Endothelial cell (in vitro differentiated cells): ENCODE data around the gene PTPN14. TPM values are rescaled to one million over a fixed set of nuclear protein-coding genes. Genes with fewer than 3 reads are reported as not detected.

Experiments
- DNase-seq: peaks from one replicate; pipeline ENCODE4 v3.0.0; 2021; ENCODE audit warnings: low spot score
- H3K27ac Mint-ChIP-seq: one replicate; pipeline ENCODE4 v1.8.0; 2021; ENCODE audit warnings: mixed read lengths, inconsistent platforms; ENCODE audit not compliant: unreplicated experiment
- H3K27me3 Mint-ChIP-seq: one replicate; pipeline ENCODE4 v1.8.0; 2021; ENCODE audit warnings: mild to moderate bottlenecking, moderate library complexity, mixed read lengths, inconsistent platforms; ENCODE audit not compliant: unreplicated experiment
- H3K36me3 Mint-ChIP-seq: one replicate; pipeline ENCODE4 v1.8.0; 2021; ENCODE audit warnings: mild to moderate bottlenecking, low read depth, mixed read lengths, inconsistent platforms; ENCODE audit not compliant: unreplicated experiment
- H3K4me1 Mint-ChIP-seq: one replicate; pipeline ENCODE4 v1.8.0; 2021; ENCODE audit warnings: mild to moderate bottlenecking, mixed read lengths, inconsistent platforms; ENCODE audit not compliant: unreplicated experiment
- H3K4me3 Mint-ChIP-seq: one replicate; pipeline ENCODE4 v1.8.0; 2021; ENCODE audit warnings: mild to moderate bottlenecking, mixed read lengths, inconsistent platforms; ENCODE audit not compliant: unreplicated experiment
- H3K9me3 Mint-ChIP-seq: one replicate; pipeline ENCODE4 v1.8.0; 2021; ENCODE audit warnings: mixed read lengths, inconsistent platforms; ENCODE audit not compliant: unreplicated experiment
- CTCF ChIP-seq: fragments of 200-600 bp; sonication (generic); IDR thresholded peaks from one replicate; pipeline ENCODE4 v1.5.0; 2021; ENCODE audit warnings: antibody characterized with exemption; ENCODE audit not compliant: unreplicated experiment
- total RNA-seq: library from RNA; stranded (reverse); fragmentation: NEBNext Ultra II Directional; extraction: Animal tissue kit (Norgen Biotek cat#: 25700); gene quantifications from one replicate; pipeline ENCODE4 v1.2.1, GENCODE V29; 2021; ENCODE audit not compliant: unreplicated experiment

Gene PTPN14
- total RNA-seq, 1 donor from 2014 or later = 46.3 TPM

- H3K27ac Mint-ChIP-seq = peak overlapping the region; percentile 23
- peaks cover 7% of the 10 kb centered on the region for H3K36me3 Mint-ChIP-seq
- H3K4me3 Mint-ChIP-seq = no peak overlapping the region
- DNase-seq = no peak
- H3K4me1 Mint-ChIP-seq = peaks cover 12% of the 10 kb centered on the region
- no peaks in the 10 kb centered on the region for H3K9me3 Mint-ChIP-seq
- no peak for TF ChIP-seq CTCF
- no peaks in the 10 kb centered on the region for H3K27me3 Mint-ChIP-seq
Observed at GRCh38 chr1:214337511-214337910, 213.9 kb downstream of the PTPN14 start.

- Mint-ChIP-seq H3K27me3 (no peaks in the 10 kb centered on the region), H3K4me3 (no peak overlapping the region), H3K4me1 (peaks cover 12% of the 10 kb centered on the region), H3K36me3 (peaks cover 7% of the 10 kb centered on the region), H3K9me3 (no peaks in the 10 kb centered on the region), H3K27ac (peak overlapping the region; percentile 23)
- TF ChIP-seq CTCF = no peak
- no peak for DNase-seq
Observed at GRCh38 chr1:214337015-214337414, 214.4 kb downstream of the PTPN14 start.

- Mint-ChIP-seq H3K27ac (no peak overlapping the region), H3K9me3 (no peaks in the 10 kb centered on the region), H3K36me3 (peaks cover 7% of the 10 kb centered on the region), H3K27me3 (no peaks in the 10 kb centered on the region), H3K4me3 (peak overlapping the region; percentile 4), H3K4me1 (peaks cover 16% of the 10 kb centered on the region)
- TF ChIP-seq CTCF = no peak
- DNase-seq = no peak
Observed at GRCh38 chr1:214335567-214335966, 215.8 kb downstream of the PTPN14 start.

GRCh38 chr1:214332946-214333798, 218.2 kb downstream of the PTPN14 start:
- H3K27me3 Mint-ChIP-seq = no peaks in the 10 kb centered on the region
- H3K4me1 Mint-ChIP-seq = peaks cover 16% of the 10 kb centered on the region
- TF ChIP-seq CTCF = peak; percentile 81
- no peaks in the 10 kb centered on the region for H3K9me3 Mint-ChIP-seq
- DNase-seq = peak; percentile 58
- no peak overlapping the region for H3K4me3 Mint-ChIP-seq
- H3K27ac Mint-ChIP-seq = no peak overlapping the region
- H3K36me3 Mint-ChIP-seq = peaks cover 7% of the 10 kb centered on the region

- peak; percentile 81 for TF ChIP-seq CTCF
- peaks cover 14% of the 10 kb centered on the region for H3K4me1 Mint-ChIP-seq
- peak; percentile 65 for DNase-seq
- peaks cover 13% of the 10 kb centered on the region for H3K36me3 Mint-ChIP-seq
- no peak overlapping the region for H3K27ac Mint-ChIP-seq
- H3K9me3 Mint-ChIP-seq = no peaks in the 10 kb centered on the region
- no peak overlapping the region for H3K4me3 Mint-ChIP-seq
- H3K27me3 Mint-ChIP-seq = no peaks in the 10 kb centered on the region
Observed at GRCh38 chr1:214331827-214332423, 219.5 kb downstream of the PTPN14 start.
